CD8-positive, alpha-beta memory T cell (primary cell): Measurements from ENCODE around the gene MCM3AP. TPM values are rescaled to one million over a fixed set of nuclear protein-coding genes. Genes with fewer than 3 reads are reported as not detected.

ENCODE experiments used
- CTCF ChIA-PET: fragments of 350-600 bp; sonication (Branson Sonifier 250); formaldehyde crosslinking; loops from one replicate; lab custom pipeline; 2021; ENCODE audit warnings: antibody characterized with exemption; lab: Charles Lee
- POLR2A ChIA-PET: fragments of 350-600 bp; sonication (Branson Sonifier 250); formaldehyde crosslinking; loops from one replicate; lab custom pipeline; 2021; ENCODE audit warnings: antibody characterized with exemption; lab: Charles Lee
- DNase-seq, 5 donors: peaks; one replicate each; pipeline versions ENCODE4 v3.0.0 to v3.0.0-alpha.2; 2020 to 2022; ENCODE audit warnings: mixed read lengths in 1 of 5
- H3K27ac ChIP-seq: one replicate; pipeline ENCODE4 v1.7.0; 2013; ENCODE audit warnings: low read depth, mild to moderate bottlenecking, low read length, moderate library complexity
- H3K27me3 ChIP-seq: 2 replicates; pipeline ENCODE4 v1.7.0; 2013; ENCODE audit warnings: low read length, mild to moderate bottlenecking; ENCODE audit not compliant: insufficient read depth, poor library complexity, severe bottlenecking
- H3K36me3 ChIP-seq: 2 replicates; pipeline ENCODE4 v1.7.0; 2013; ENCODE audit warnings: mild to moderate bottlenecking, low read length, moderate library complexity; ENCODE audit not compliant: insufficient read depth
- H3K4me1 ChIP-seq: 2 replicates; pipeline ENCODE4 v1.7.0; 2013; ENCODE audit warnings: mild to moderate bottlenecking, low read length, moderate library complexity; ENCODE audit not compliant: insufficient read depth
- H3K4me3 ChIP-seq: 2 replicates; pipeline ENCODE4 v1.7.0; 2013; ENCODE audit warnings: mild to moderate bottlenecking, low read length
- H3K9me3 ChIP-seq: 2 replicates; pipeline ENCODE4 v1.7.0; 2013; ENCODE audit warnings: mild to moderate bottlenecking, low read length
- H3K27ac Mint-ChIP-seq, 8 donors: one replicate each; pipeline ENCODE4 v1.8.0; 2020 to 2021; ENCODE audit warnings: mixed read lengths in 8 of 8, mild to moderate bottlenecking in 6 of 8, inconsistent platforms in 3 of 8, moderate library complexity in 3 of 8
- H3K27me3 Mint-ChIP-seq, 2 donors: one replicate each; pipeline ENCODE4 v1.8.0; 2020 to 2021; ENCODE audit warnings: mixed read lengths in 2 of 2, mild to moderate bottlenecking in 1 of 2, moderate library complexity in 1 of 2
- H3K36me3 Mint-ChIP-seq, 3 donors: one replicate each; pipeline ENCODE4 v1.8.0; 2020 to 2021; ENCODE audit warnings: mixed read lengths in 3 of 3, inconsistent platforms in 1 of 3, mild to moderate bottlenecking in 1 of 3
- H3K4me1 Mint-ChIP-seq, 3 donors: one replicate each; pipeline ENCODE4 v1.8.0; 2020 to 2021; ENCODE audit warnings: mixed read lengths in 3 of 3, inconsistent platforms in 1 of 3, mild to moderate bottlenecking in 1 of 3
- H3K4me3 Mint-ChIP-seq, 7 donors: one replicate each; pipeline ENCODE4 v1.8.0; 2020 to 2021; ENCODE audit warnings: mixed read lengths in 7 of 7, mild to moderate bottlenecking in 6 of 7, moderate library complexity in 4 of 7, inconsistent platforms in 2 of 7
- H3K9me3 Mint-ChIP-seq, 5 donors: one replicate each; pipeline ENCODE4 v1.8.0; 2020 to 2022; ENCODE audit warnings: mixed read lengths in 5 of 5, mild to moderate bottlenecking in 3 of 5, moderate library complexity in 2 of 5, inconsistent platforms in 1 of 5
- polyA plus RNA-seq: library from polyadenylated mRNA; unstranded; fragments of 300-500 nt; fragmentation: Illumina TruSeq; gene quantifications from one replicate; pipeline ENCODE4 v1.2.3, GENCODE V29; 2021
- total RNA-seq, 2 experiments: library from RNA; stranded (reverse); gene quantifications; one replicate each; pipeline ENCODE4 v1.2.3, GENCODE V29; 2021

The MCM3AP gene
- total and polyA plus RNA-seq, 3 experiments from 2014 or later = 56.7 to 133 (median 131) TPM

GRCh38 chr21:46216132-46216747 lies 69.2 kb downstream of the MCM3AP start:
- POLR2A ChIA-PET = no interaction called here
- Mint-ChIP-seq H3K4me1 (peaks cover 0 to 4% (median 0%) of the 10 kb centered on the region in 3 donors), H3K27me3 (no peaks in the 10 kb centered on the region), H3K4me3 (no peak overlapping the region), H3K27ac (peak overlapping the region in 2 of 8 donors; percentile 40 to 82), H3K9me3 (no peaks in the 10 kb centered on the region), H3K36me3 (peaks cover 0 to 64% (median 0%) of the 10 kb centered on the region in 3 donors)
- CTCF ChIA-PET = no interaction called here
- Histone ChIP-seq H3K4me3 (no peak overlapping the region), H3K36me3 (no peaks in the 10 kb centered on the region), H3K4me1 (no peaks in the 10 kb centered on the region), H3K9me3 (no peaks in the 10 kb centered on the region), H3K27me3 (no peaks in the 10 kb centered on the region), H3K27ac (no peak overlapping the region)
- DNase-seq = no peak

- Mint-ChIP-seq H3K27me3 (no peaks in the 10 kb centered on the region), H3K36me3 (peaks cover 0 to 58% (median 0%) of the 10 kb centered on the region in 3 donors), H3K9me3 (no peaks in the 10 kb centered on the region), H3K27ac (peak overlapping the region in 2 of 8 donors; percentile 40 to 82), H3K4me1 (peaks cover 0 to 4% (median 0%) of the 10 kb centered on the region in 3 donors), H3K4me3 (no peak overlapping the region)
- H3K4me1 ChIP-seq = no peaks in the 10 kb centered on the region
- H3K27ac ChIP-seq = no peak overlapping the region
- H3K9me3 ChIP-seq = no peaks in the 10 kb centered on the region
- no peaks in the 10 kb centered on the region for H3K27me3 ChIP-seq
- ChIA-PET POLR2A (no interaction called here), CTCF (no interaction called here)
- peak in 1 of 5 donors; percentile 35 for DNase-seq
- H3K4me3 ChIP-seq = no peak overlapping the region
- H3K36me3 ChIP-seq = no peaks in the 10 kb centered on the region
These were observed 69.8 kb downstream of the MCM3AP start for GRCh38 chr21:46215436-46216131.

- no peak overlapping the region for H3K27ac ChIP-seq
- Mint-ChIP-seq H3K27ac (no peak overlapping the region), H3K4me1 (no peaks in the 10 kb centered on the region), H3K9me3 (no peaks in the 10 kb centered on the region), H3K27me3 (no peaks in the 10 kb centered on the region), H3K4me3 (no peak overlapping the region), H3K36me3 (peaks cover 0 to 54% (median 0%) of the 10 kb centered on the region in 3 donors)
- no peaks in the 10 kb centered on the region for H3K27me3 ChIP-seq
- H3K9me3 ChIP-seq = no peaks in the 10 kb centered on the region
- H3K36me3 ChIP-seq = no peaks in the 10 kb centered on the region
- ChIA-PET CTCF (no interaction called here), POLR2A (no interaction called here)
- DNase-seq = peak in 1 of 5 donors; percentile 30
- no peaks in the 10 kb centered on the region for H3K4me1 ChIP-seq
- H3K4me3 ChIP-seq = no peak overlapping the region
These were observed 70.7 kb downstream of the MCM3AP start for GRCh38 chr21:46214478-46215340.

GRCh38 chr21:46213620-46214286 lies 71.7 kb downstream of the MCM3AP start:
- no peak overlapping the region for H3K27ac Mint-ChIP-seq
- DNase-seq = peak in 1 of 5 donors; percentile 18
- ChIA-PET POLR2A (no interaction called here), CTCF (no interaction called here)
- Histone ChIP-seq H3K27me3 (no peaks in the 10 kb centered on the region), H3K27ac (no peak overlapping the region), H3K9me3 (no peaks in the 10 kb centered on the region), H3K36me3 (no peaks in the 10 kb centered on the region), H3K4me1 (no peaks in the 10 kb centered on the region), H3K4me3 (no peak overlapping the region)
- no peaks in the 10 kb centered on the region for H3K9me3 Mint-ChIP-seq
- peaks cover 0 to 55% (median 0%) of the 10 kb centered on the region in 3 donors for H3K36me3 Mint-ChIP-seq
- no peaks in the 10 kb centered on the region for H3K27me3 Mint-ChIP-seq
- H3K4me1 Mint-ChIP-seq = no peaks in the 10 kb centered on the region
- H3K4me3 Mint-ChIP-seq = no peak overlapping the region

GRCh38 chr21:46212721-46213484 lies 72.5 kb downstream of the MCM3AP start:
- H3K36me3 ChIP-seq = no peaks in the 10 kb centered on the region
- no peak for DNase-seq
- no peaks in the 10 kb centered on the region for H3K4me1 ChIP-seq
- H3K4me3 ChIP-seq = no peak overlapping the region
- POLR2A ChIA-PET = no interaction called here
- H3K36me3 Mint-ChIP-seq = peaks cover 0 to 63% (median 0%) of the 10 kb centered on the region in 3 donors
- no peaks in the 10 kb centered on the region for H3K9me3 Mint-ChIP-seq
- no peaks in the 10 kb centered on the region for H3K27me3 Mint-ChIP-seq
- no peak overlapping the region for H3K27ac Mint-ChIP-seq
- H3K27me3 ChIP-seq = no peaks in the 10 kb centered on the region
- H3K27ac ChIP-seq = no peak overlapping the region
- H3K9me3 ChIP-seq = no peaks in the 10 kb centered on the region
- CTCF ChIA-PET = no interaction called here
- H3K4me3 Mint-ChIP-seq = no peak overlapping the region
- no peaks in the 10 kb centered on the region for H3K4me1 Mint-ChIP-seq

GRCh38 chr21:46211786-46212720 lies 73.4 kb downstream of the MCM3AP start:
- ChIA-PET POLR2A (no interaction called here), CTCF (no interaction called here)
- H3K4me3 Mint-ChIP-seq = no peak overlapping the region
- Histone ChIP-seq H3K4me1 (no peaks in the 10 kb centered on the region), H3K36me3 (no peaks in the 10 kb centered on the region), H3K4me3 (no peak overlapping the region), H3K27me3 (no peaks in the 10 kb centered on the region), H3K27ac (no peak overlapping the region), H3K9me3 (no peaks in the 10 kb centered on the region)
- DNase-seq = no peak
- H3K36me3 Mint-ChIP-seq = peaks cover 0 to 64% (median 0%) of the 10 kb centered on the region in 3 donors
- H3K4me1 Mint-ChIP-seq = no peaks in the 10 kb centered on the region
- no peaks in the 10 kb centered on the region for H3K27me3 Mint-ChIP-seq
- H3K9me3 Mint-ChIP-seq = no peaks in the 10 kb centered on the region
- peak overlapping the region in 1 of 8 donors; percentile 93 for H3K27ac Mint-ChIP-seq

GRCh38 chr21:46211376-46211775 lies 74.0 kb downstream of the MCM3AP start:
- peak in 1 of 5 donors; percentile 20 for DNase-seq

More at GRCh38 chr21:46211376-46211775, 74.0 kb downstream of the MCM3AP start:
- no peaks in the 10 kb centered on the region for H3K36me3 ChIP-seq
- H3K36me3 Mint-ChIP-seq = peaks cover 0 to 66% (median 0%) of the 10 kb centered on the region in 3 donors
- H3K4me3 ChIP-seq = no peak overlapping the region
- H3K4me1 Mint-ChIP-seq = no peaks in the 10 kb centered on the region
- no peak overlapping the region for H3K4me3 Mint-ChIP-seq
- peak overlapping the region in 1 of 8 donors; percentile 93 for H3K27ac Mint-ChIP-seq
- no peaks in the 10 kb centered on the region for H3K27me3 ChIP-seq
- no peaks in the 10 kb centered on the region for H3K9me3 ChIP-seq
- H3K27me3 Mint-ChIP-seq = no peaks in the 10 kb centered on the region
- CTCF ChIA-PET = no interaction called here
- no peaks in the 10 kb centered on the region for H3K9me3 Mint-ChIP-seq
- POLR2A ChIA-PET = no interaction called here
- no peak overlapping the region for H3K27ac ChIP-seq
- no peaks in the 10 kb centered on the region for H3K4me1 ChIP-seq
